ENCODE measurements around the gene TRIM24.
A peak's percentile ranks its signal among the peaks of the same experiment; 100 is the strongest.
"Not testable (repeated sequence)": the region's sequence is repeated elsewhere in the genome, so short reads cannot be mapped to it uniquely, and the experiment has no call there.

TRIM24 gene

DNA sequence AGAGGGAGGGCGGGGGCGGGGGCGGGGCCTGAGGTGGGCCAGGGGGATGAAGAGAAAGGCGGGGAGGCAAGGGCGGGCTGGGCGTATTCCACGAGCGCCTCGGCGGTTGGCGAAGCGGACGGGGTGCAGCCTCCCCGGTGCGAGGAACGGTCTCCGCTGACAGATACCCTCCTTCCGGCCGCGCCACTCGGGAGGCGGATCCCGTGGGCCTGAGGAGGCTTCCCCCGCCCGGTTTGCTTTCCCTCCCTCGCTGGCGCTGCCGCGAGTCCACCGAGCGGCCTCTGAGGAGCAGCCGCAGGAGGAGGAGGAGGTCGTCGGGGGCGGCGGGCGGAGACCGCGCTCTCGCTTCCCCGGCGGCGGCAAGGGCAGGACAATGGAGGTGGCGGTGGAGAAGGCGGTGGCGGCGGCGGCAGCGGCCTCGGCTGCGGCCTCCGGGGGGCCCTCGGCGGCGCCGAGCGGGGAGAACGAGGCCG, at the start of gene TRIM24:
Gene TRIM24 (plus strand): TSS at position 84 of the 473 bp plus-strand sequence. CDS start 290 bp downstream, at position 374.
- peak; percentile 100 for DNase-seq

DNA sequence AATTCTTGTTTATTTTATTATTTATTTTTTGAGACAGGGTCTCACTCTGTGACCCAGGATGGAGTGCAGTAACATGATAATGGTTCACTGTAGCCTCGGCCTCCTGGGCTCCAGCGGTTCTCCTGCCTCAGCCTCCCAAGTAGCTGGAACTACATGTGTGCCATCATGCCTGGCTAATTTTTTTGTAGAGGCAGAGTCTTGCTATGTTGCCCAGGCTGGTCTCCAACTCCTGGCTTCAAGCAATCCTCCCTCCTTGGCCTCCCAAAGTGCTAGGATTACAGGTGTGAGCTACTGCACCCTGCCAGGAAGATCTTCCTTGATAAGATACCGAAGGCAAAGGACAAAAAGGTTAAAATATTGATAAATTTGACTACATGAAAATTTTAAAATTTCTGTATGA, 48.0 kb upstream of the TRIM24 start:
- DNase-seq, result not testable (repeated sequence)

DNA sequence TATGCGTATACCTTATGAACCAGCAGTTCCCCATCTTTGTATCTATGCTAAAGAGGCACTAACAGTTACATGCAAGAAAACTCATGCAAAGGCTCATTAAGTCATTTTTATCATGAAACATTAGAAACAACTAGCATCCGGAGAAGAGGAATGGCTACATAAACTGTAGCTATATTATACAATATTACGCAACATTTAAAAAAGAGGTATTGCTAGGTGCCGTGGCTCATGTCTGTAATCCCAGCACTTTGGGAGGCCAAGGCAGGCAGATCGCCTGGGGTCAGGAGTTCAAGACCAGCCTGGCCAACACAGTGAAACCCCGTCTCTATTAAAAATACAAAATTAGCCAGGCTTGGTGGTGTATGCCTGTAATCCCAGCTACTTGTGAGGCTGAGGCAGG, 47.1 kb upstream of the TRIM24 start:
- not testable (repeated sequence) for DNase-seq

DNA sequence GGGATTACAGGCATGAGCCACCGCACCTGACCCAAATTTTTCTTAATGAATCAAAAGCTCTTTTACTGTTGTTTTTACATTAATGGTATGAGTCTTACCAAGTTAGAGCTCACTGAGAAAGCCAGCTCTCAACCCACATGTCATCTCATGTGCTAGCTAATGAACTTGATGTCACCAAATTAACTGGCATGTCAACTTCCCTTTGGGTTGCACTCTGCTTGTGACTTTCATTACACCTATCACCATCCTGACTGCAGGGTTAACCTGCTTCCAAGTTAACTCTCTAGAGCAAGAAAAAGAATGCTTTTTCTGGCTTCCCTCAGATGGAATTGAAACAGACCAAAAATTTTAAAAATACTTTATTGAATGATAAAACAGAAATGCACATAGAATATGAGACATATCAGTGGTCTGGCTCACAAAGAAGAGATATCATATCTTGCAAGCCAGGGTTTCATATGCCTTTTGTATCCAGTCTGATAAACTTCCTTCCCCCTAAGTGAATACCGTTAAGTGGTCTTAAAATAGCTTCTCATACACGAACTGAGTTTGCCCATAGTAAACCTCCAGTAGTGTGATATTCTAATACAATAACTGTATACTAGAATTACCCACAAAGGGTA, 42.9 kb upstream of the TRIM24 start:
- DNase-seq, result no peak

DNA sequence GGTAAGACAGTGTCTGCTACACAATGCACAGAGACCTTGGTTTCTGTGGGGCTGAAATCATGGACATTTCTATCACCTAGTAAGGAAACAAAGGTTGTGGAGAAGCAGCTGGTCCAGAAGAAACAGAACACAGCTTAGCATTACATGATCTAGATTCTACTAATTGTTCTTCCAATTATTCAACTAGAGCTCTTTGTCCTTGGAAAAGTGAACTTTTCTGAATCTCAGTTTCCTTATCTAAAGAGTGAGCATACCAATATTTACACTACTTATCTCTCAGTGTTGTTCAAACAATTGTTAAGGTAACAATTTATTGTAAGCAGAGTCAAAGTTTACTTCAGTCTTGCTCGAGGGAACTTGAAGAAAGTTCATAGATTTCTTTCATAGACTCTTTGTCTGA, 42.3 kb upstream of the TRIM24 start:
- no peak for DNase-seq

DNA sequence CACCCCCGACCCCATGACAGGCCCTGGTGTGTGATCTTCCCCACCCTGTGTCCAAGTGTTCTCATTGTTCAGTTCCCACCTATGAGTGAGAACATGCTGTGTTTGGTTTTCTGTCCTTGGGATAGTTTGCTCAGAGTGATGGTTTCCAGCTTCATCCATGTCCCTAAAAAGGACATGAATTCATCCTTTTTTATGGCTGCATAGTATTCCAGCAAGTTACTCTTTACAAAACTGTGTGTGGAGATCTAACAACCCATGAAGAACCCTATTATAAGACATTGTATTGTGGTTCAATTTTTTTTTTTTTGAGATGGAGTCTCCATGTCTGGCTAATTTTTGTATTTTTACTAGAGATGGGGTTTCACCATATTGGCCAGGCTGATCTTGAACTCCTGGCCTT, 41.7 kb upstream of the TRIM24 start:
- not testable (repeated sequence) for DNase-seq

DNA sequence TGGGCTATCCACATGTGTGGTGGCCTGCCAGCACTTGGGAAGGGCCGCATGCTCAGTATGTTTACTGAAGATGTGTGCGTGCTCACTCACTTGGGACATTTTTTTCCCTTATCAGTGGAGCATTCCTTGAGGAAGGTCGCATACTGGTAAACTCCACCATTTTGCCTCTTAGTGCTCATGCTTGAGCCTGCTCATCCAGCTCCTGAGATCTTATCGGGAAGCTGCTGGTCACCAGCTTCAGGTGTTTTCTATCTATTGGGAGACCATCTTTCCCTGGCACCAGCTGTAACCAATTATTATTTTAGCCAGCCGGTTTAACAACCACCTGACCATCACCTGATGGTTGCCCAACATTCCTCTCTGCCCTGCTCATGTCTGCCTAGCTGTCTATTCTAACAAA, 35.0 kb upstream of the TRIM24 start:
- no peak for DNase-seq

DNA sequence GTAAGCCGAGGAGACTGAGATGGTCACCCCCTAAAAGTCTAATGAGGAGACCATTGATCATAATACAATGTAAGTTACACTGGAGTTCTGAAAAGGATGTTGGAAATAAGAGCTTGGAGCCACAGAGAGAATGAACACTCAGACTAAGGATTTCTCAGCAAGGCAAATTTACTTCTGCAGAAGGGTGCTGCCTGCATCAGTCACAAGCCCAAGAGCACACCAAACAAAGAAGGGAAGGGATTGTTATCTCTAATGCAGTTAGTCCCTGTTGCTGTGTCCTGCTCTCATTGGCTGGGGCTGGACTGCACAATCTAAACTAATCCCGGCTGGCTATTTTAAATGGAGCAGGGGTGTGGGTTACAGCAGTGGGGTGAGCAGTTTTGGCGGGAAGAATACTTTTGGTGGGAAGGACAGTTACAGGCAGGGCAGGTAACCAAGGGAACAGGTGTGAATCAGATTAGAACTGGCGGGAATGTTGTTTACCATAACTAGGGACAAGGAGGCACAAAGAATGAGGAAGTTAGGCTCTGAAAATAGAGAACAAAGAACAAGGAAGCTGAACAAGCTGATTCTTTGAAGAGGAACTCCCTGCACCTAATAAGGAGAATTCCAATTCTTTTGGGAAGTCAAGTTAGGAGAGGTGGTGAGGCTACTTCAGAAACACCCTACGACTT, 30.3 kb upstream of the TRIM24 start:
- DNase-seq, result no peak

DNA sequence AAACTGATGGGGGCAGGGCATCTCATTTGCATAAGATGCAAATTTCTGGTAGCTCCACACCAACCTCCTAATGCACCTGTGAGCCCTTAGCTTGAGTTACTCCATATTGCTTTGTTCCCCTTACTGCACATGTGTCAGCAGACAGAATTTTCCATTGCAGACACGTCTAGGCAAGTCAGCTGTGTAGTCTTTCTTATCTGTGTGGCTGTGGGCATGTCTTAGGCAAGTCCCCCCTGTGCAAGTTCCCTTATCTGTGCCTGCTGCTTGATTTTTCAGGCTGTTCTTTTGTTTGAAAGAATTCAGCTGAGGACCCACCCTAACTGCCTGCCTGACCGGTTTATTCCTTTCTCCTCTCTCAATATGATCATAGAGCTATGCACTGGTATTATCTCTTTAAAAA, 28.5 kb upstream of the TRIM24 start:
- DNase-seq, result no peak

DNA sequence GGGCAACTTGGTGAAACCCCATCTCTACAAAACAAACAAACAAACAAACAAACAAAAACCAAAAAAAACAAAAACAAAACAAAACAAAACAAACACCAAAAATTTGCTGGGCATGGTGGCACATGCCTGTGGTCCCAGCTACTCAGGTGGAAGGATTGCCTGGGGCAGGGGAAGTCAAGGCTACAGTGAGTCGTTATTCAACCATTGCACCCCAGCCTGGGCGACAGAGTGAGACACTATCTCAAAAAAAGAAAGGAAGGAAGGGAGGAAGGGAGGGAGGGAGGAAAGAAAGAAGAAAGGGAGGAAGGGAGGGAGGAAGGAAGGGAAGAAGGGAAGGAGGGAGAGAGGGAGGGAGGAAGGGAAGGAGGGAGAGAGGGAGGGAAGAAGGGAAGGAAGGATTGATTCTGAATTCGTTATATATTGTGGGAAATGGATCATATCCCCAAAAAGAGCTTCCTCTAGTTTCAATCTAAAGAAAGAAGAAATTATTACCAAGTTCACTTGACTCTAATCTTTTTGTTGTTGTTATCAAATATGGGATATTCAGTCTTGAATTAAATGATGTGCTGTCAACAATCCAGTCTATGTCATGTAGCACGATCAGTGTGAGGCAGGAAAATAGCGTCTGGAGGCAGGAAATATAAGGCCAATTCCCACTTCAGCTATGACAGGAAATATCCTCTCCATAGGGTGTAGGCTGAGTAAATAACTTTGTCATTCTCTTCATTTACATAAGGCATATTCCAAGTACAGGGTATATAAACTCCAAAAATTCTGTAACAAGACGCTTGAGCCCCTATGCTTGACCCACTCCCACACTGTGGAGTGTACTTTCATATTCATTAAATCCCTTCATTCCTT, 26.2 kb upstream of the TRIM24 start:
- no peak for DNase-seq

DNA sequence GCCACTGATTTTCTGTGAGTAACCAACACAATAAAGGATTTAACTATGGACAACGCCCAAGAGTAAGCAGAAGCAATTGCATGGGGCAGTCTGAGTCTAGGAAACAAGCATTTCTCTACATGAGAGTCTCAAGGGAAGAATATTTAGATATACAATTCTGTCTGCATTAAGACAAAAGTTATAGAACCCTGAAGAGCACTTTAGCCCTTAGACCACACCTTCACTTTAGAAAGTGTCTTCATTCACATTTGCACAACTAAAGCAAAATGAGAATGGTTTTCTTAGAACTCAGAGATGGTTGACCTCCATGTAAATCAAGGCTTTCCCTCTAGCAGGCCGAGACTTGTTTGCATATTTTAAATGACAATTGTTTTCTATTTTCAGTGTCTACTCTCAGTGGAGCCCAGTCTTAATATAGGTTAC, 25.5 kb upstream of the TRIM24 start:
- no peak for DNase-seq

DNA sequence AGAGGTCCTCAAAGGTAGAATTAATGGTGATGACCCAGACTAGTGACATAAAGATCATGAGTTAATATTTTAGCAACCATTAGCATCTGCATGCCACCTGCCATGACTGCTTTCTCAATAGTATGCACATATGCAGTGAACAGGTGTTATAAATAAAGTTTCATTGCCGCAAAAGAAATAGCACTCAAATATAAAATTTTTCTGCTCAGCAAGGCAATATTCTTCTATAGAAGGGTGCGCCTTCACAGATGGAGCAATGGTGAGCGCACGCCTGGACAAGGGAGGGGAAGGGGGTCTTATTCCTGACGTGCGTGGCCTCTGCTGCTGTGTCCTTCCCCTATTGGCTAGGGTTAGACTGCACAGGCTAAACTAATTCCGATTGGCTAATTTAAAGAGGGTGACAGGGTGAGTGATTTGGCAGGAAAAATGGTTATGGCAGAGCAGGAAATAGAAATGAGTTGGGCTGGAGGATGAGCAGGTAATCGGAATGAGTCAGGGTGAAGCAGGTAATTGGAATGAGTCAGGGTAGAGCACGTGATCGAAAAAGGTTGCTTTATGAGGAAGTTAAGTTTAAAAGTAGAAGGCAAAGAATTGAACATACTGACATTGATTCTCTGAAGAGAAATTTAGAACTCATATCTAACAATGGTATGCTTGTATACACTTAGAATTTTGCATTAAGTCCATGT, 24.7 kb upstream of the TRIM24 start:
- no peak for DNase-seq

DNA sequence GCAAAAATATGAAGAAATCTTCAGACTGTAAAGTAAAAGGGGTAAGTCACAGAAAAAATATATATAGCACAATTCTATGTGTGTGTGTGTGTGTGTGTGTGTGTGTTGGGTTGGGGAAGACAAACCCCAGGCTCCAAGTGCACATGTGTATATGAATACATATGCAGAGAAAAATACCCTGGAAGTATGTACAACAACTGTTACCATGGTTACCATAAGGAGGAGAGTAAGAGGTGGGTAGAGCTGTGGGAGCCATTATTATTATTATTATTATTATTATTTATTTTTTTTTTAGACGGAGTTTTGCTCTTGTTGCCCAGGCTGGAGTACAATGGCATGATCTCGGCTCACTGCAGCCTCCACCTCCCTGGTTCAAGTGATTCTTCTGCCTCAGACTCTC, 23.7 kb upstream of the TRIM24 start:
- no peak for DNase-seq

DNA sequence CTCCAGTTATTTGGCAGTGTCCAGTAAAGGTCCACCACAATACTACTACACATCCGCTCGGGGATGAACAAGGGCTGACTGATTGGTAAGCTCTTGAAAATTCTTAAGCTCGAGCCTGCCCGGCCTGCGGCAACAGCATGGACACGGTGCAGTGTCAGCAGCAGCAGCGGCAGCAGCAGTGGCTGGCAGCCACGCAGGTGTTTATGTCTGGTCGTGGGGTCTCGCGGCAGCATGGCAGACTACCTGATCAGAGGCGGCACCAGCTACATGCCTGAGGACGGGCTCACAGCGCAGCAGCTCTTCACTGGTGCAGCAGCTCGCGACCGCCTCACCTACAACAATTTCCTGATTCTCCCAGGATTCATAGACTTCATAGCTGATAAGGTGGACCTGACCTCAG, 19.6 kb upstream of the TRIM24 start:
- no peak for DNase-seq

DNA sequence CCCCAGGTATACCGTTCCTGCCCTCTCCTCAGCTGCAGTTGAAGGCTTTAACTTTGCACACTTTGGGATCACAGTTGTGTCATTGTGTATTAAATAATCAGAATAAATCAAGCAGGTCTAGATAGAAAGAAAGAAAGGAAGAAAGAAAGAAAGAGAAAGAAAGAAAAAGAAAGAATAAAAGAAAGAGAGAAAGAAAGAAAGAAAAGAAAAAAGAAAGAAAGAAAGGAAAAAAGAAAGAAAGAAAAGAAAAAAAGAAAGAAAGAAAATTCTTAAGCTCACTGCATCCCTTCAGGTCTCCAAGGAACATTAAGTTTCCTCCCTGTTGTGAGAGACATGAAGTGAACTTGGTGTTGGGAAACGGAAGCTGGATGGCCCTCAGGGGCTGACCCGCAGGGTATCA, 17.2 kb upstream of the TRIM24 start:
- no peak for DNase-seq

DNA sequence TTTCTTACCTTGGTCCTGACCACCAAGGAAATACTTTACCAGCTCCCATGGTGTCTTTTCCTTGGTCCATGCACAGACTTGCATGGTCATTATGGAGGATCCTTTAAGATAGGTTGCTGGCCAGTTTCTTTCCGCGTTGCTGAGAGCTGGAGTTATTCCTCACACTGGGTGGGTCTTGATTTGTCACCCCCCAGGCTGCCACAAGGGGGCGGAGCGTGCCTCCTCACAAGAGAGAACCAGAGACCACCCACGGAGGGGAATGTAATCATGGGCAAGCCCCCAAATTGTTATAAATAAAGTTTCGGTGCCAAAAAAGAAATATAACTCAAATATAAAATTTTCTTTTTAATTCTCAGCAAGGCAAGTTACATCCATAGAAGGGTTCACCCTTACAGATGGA, 10.5 kb upstream of the TRIM24 start:
- no peak for DNase-seq

DNA sequence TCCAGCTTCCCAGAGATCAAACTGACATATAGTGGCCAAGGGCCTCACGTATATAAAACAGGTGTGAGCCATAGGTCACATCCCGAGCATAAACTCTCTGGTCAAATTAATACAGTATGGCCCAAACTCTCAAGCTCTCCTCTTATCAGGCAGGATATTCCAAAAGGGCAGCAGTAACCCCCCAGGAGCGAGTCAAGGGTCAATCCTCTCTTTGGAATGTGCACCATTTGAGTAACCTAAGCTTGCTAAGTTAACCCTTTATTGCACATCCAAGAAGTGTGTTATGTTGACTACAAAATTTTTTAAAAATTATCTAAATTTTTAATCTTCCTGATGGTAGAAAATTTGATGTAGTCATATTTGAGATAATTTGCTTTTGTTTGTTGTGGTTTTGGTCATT, 4.5 kb upstream of the TRIM24 start:
- DNase-seq, result no peak

DNA sequence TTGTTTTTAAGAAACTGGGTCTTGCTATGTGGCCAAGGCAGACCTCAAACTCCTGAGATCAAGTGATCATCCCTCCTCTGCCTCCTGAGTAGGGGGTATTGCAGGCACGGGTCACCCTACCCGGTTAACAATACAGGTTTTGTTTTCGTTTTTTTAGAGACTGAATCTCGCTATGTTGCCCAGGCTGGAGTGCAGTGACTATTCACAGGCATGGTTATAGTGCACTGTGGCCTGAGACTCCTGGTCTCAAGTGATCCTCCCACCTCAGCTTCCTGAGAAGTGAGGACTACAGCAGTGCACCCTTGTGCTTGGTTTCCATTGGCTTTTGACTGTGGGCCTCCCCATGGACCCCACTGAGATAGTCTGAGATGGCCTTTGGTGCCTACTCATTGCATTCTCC, 3.8 kb upstream of the TRIM24 start:
- no peak for DNase-seq

DNA sequence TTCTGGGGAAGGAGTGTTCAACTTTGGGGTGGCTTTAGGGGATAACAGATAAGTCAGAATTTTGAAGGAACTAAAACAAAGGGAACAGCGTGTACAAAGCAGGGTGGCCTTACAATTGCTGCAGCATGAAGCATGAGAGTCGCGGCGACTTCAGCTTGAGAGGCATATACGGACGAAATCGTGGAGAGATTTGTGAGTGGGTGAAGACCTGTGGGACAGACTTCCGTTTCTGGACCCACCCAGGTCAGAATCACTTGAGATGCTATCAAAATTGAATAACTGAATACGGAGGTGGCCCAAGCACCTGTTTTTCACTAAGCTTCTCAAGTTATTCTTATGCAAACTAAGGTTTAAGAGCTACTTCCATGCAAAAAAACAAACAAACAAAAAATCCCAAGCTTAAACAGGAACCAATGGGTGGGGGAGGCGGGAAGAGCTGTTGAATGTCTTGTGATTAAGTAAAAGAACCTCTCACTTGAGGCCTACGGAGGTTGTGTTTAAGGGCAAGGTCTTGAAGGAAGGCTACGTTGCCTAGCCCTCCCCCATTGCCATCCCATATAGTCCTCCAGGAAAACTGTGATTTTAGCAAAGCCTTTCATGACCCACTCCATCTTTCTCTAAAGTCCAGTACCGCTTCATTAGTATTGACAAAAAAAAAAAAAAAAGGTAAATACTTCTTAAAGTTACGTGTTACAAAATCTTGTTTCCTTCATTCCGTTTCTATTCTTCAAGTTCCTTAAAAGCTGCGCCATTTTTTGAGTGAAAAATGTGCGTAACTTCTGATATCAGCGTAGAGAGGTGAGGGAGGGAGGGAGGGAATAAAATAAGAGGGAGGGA, 1.3 kb upstream of the TRIM24 start:
- no peak for DNase-seq

DNA sequence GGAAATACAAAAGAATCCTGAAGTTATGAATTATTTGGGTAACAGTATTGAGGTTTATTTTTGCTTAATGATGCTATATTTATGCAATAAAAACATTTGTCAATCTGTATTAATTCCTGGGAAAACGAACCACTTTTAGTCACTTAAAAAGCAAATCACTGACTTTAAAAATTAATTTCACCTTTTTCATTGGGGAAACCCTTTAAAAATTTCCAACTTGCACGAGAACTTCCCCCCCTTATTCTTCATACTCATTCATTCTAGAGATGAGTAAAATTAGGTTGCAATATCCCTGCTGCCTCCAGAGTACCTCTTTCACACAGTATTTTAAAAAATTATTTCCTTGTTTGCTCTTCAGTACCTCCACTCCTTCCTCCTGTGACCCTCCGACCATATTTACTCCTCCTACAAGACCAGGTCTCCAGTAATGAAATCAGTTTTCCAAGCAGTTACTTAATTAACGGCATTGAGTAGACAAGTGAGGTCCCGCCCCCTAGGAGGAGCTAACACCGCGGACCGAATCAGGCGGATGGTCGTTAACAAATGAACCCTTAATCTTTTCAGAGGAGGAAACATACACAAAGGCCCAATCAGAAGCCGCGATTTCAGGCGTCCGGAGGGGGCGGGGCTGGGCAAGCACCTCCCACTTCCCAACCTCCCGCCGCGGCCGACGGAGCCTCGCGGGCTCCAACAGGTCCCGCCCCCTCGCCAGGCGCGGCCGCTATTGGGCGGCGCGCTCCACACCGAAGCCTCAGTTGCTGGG, 465 bp upstream of the TRIM24 start:
- DNase-seq, result peak; percentile 100
